ENCODE measurements around the gene FBXL16.

DNA sequence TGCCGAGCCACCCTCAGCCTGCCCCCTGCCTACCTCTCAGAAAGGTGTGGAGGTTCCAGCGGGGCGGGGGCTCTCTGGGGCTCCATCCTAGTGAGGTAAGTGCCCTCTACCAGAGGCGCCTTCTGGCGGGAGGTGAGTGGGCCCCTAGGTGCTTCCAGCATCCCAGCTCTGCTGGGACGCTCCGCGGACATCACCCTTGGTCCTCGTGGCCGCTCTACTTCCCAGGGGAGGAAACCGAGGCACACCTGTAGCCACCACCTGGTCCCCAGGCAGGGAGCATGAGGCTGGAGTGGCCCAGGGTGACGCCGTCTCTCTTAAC, 62.6 kb downstream of the FBXL16 start:
- TF ChIP-seq, protein P1, sequence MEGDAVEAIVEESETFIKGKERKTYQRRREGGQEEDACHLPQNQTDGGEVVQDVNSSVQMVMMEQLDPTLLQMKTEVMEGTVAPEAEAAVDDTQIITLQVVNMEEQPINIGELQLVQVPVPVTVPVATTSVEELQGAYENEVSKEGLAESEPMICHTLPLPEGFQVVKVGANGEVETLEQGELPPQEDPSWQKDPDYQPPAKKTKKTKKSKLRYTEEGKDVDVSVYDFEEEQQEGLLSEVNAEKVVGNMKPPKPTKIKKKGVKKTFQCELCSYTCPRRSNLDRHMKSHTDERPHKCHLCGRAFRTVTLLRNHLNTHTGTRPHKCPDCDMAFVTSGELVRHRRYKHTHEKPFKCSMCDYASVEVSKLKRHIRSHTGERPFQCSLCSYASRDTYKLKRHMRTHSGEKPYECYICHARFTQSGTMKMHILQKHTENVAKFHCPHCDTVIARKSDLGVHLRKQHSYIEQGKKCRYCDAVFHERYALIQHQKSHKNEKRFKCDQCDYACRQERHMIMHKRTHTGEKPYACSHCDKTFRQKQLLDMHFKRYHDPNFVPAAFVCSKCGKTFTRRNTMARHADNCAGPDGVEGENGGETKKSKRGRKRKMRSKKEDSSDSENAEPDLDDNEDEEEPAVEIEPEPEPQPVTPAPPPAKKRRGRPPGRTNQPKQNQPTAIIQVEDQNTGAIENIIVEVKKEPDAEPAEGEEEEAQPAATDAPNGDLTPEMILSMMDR (IDR thresholded peaks at IDR 0.05; ENCODE audit: low read depth, low read length, poor library complexity, severe bottlenecking): no peak
- TF ChIP-seq EZH2phosphoT487 (IDR thresholded peaks at IDR 0.05; ENCODE audit: borderline replicate concordance, low read length): no peak
